DOHH2 (cell line): ENCODE results near the gene CELA2A.

ENCODE experiments used
- H3F3A ChIP-seq: fragments of 200-600 bp; sonication (generic), shearing (Covaris generic); 2 replicates; pipeline ENCODE4 v1.6.0; 2016; ENCODE audit warnings: antibody characterized with exemption, mild to moderate bottlenecking; ENCODE audit not compliant: control insufficient read depth, insufficient read depth
- H3K27ac ChIP-seq: fragments of 200-600 bp; sonication (generic); 2 replicates; pipeline ENCODE4 v1.5.1; 2014; ENCODE audit warnings: low read depth, mild to moderate bottlenecking, low read length, moderate library complexity
- H3K27me3 ChIP-seq: fragments of 200-600 bp; sonication (generic); 2 replicates; pipeline ENCODE4 v1.6.1; 2014; ENCODE audit warnings: mild to moderate bottlenecking, low read length, mixed read lengths; ENCODE audit not compliant: control insufficient read depth
- H3K36me3 ChIP-seq: fragments of 200-600 bp; sonication (generic); 2 replicates; pipeline ENCODE4 v1.6.1; 2014; ENCODE audit warnings: mild to moderate bottlenecking, low read length, moderate library complexity, mixed read lengths; ENCODE audit not compliant: control insufficient read depth
- H3K4me1 ChIP-seq: fragments of 200-600 bp; sonication (generic); 2 replicates; pipeline ENCODE4 v1.6.1; 2014; ENCODE audit warnings: mild to moderate bottlenecking, low read length, mixed read lengths; ENCODE audit not compliant: control insufficient read depth
- H3K4me2 ChIP-seq: fragments of 200-600 bp; sonication (generic); 2 replicates; pipeline ENCODE4 v1.6.0; 2014; ENCODE audit warnings: mild to moderate bottlenecking, low read length, moderate library complexity
- H3K4me3 ChIP-seq: fragments of 200-600 bp; sonication (generic); 2 replicates; pipeline ENCODE4 v1.5.1; 2014; ENCODE audit warnings: mild to moderate bottlenecking, low read length, mixed read lengths
- H3K79me2 ChIP-seq: fragments of 200-600 bp; sonication (generic); 2 replicates; pipeline ENCODE4 v1.6.1; 2014; ENCODE audit warnings: mild to moderate bottlenecking, low read length, mixed read lengths; ENCODE audit not compliant: control insufficient read depth
- H3K9me2 ChIP-seq: fragments of 200-600 bp; sonication (generic); replicated peaks from 2 replicates; pipeline ENCODE4 v1.6.1; 2014; ENCODE audit warnings: mild to moderate bottlenecking, low read length, mixed read lengths; ENCODE audit not compliant: control insufficient read depth
- H3K9me3 ChIP-seq: fragments of 200-600 bp; sonication (generic); 2 replicates; pipeline ENCODE4 v1.6.1; 2014; ENCODE audit warnings: antibody characterized with exemption, low read length, mixed read lengths; ENCODE audit not compliant: control insufficient read depth, insufficient read depth
- H4K20me1 ChIP-seq: fragments of 200-600 bp; sonication (generic); 2 replicates; pipeline ENCODE4 v1.6.0; 2014; ENCODE audit warnings: low read depth, mild to moderate bottlenecking, antibody characterized with exemption, low read length, moderate library complexity; ENCODE audit not compliant: control insufficient read depth, insufficient read depth
- CTCF ChIP-seq: fragments of 200-600 bp; sonication (generic); IDR thresholded peaks from one replicate; pipeline ENCODE4 v1.5.1; 2014; ENCODE audit warnings: antibody characterized with exemption, mild to moderate bottlenecking, low read depth, low read length; ENCODE audit not compliant: poor library complexity, severe bottlenecking
- EZH2phosphoT487 ChIP-seq: fragments of 200-600 bp; sonication (generic); IDR thresholded peaks from 2 replicates; pipeline ENCODE4 v1.6.1; 2017; ENCODE audit warnings: borderline replicate concordance, mild to moderate bottlenecking, antibody characterized with exemption, low read length, moderate library complexity, mixed read lengths

Gene CELA2A

DNA sequence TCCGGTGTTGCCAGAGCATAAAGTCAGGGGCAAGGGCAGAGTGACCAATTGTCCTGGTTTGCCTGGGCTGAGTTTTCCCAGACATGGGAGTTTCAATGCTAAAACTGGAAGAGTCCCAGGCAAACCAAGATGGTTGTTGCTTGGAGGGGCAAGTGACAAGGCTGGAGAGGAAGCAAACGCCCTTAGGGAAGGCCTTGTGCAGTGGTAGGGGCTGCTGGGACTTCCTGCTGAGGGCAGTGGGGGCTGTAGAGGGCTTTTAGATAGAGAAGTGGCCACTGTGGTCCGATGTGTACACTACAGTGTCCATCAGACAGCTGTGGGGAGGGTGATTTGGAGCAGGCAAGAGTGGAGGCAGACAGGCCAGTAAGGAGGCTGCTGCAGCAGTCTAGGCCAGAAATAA, 7.0 kb upstream of the CELA2A start:
- Histone ChIP-seq H3K79me2 (no peaks in the 10 kb centered on the region), H3K27ac (no peak overlapping the region), H3K9me2 (no peaks in the 10 kb centered on the region), H4K20me1 (no peaks in the 10 kb centered on the region), H3K9me3 (no peaks in the 10 kb centered on the region), H3K27me3 (no peaks in the 10 kb centered on the region), H3F3A (no peaks in the 10 kb centered on the region), H3K4me1 (no peaks in the 10 kb centered on the region), H3K4me2 (no peak overlapping the region), H3K36me3 (no peaks in the 10 kb centered on the region), H3K4me3 (no peak overlapping the region)
- TF ChIP-seq EZH2phosphoT487 (no peak), CTCF (no peak)

- Histone ChIP-seq H3K9me3 (no peaks in the 10 kb centered on the region), H3F3A (no peaks in the 10 kb centered on the region), H3K4me3 (no peak overlapping the region), H3K4me2 (no peak overlapping the region), H3K27ac (no peak overlapping the region), H3K36me3 (no peaks in the 10 kb centered on the region), H3K9me2 (no peaks in the 10 kb centered on the region), H4K20me1 (no peaks in the 10 kb centered on the region), H3K79me2 (no peaks in the 10 kb centered on the region), H3K4me1 (no peaks in the 10 kb centered on the region), H3K27me3 (no peaks in the 10 kb centered on the region)
- no peak for TF ChIP-seq EZH2phosphoT487
Measured at GRCh38 chr1:15451014-15451722, 5.4 kb upstream of the CELA2A start.

DNA sequence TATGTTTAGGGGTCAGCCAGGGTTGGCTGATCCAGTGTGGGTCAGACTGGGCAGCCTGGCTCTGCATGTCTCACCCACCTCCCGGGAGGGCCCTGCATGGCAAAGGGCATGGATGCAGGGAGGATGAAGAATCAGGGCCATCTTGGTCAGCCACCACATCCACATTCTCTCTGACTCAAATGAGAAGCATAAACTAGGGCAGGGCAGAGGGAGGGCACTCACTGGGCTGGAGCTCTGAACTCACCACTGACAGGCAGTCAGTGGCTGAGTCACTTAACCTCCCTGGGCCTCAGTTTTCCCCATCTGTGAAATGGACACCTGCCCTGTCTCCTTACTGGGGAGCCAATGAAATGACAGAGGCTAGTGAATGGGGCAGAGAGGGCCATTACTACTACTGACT, 4.3 kb upstream of the CELA2A start:
- Histone ChIP-seq H3F3A (no peaks in the 10 kb centered on the region), H3K9me2 (no peaks in the 10 kb centered on the region), H3K9me3 (no peaks in the 10 kb centered on the region), H3K36me3 (no peaks in the 10 kb centered on the region), H3K27ac (no peak overlapping the region), H3K4me1 (no peaks in the 10 kb centered on the region), H3K27me3 (no peaks in the 10 kb centered on the region), H3K79me2 (no peaks in the 10 kb centered on the region), H3K4me2 (no peak overlapping the region), H3K4me3 (no peak overlapping the region), H4K20me1 (no peaks in the 10 kb centered on the region)
- TF ChIP-seq CTCF: no peak

- Histone ChIP-seq H4K20me1 (no peaks in the 10 kb centered on the region), H3K27ac (no peak overlapping the region), H3F3A (no peaks in the 10 kb centered on the region), H3K4me1 (no peaks in the 10 kb centered on the region), H3K4me2 (no peak overlapping the region), H3K9me2 (no peaks in the 10 kb centered on the region), H3K9me3 (no peaks in the 10 kb centered on the region), H3K79me2 (no peaks in the 10 kb centered on the region), H3K36me3 (no peaks in the 10 kb centered on the region), H3K27me3 (no peaks in the 10 kb centered on the region; the same call in 1 of the 2 replicates), H3K4me3 (no peak overlapping the region)
- TF ChIP-seq EZH2phosphoT487 (no peak), CTCF (no peak)
Measured at GRCh38 chr1:15452866-15453571, 3.5 kb upstream of the CELA2A start.
